Measurements from ENCODE around the gene BRI3BP.

DNA sequence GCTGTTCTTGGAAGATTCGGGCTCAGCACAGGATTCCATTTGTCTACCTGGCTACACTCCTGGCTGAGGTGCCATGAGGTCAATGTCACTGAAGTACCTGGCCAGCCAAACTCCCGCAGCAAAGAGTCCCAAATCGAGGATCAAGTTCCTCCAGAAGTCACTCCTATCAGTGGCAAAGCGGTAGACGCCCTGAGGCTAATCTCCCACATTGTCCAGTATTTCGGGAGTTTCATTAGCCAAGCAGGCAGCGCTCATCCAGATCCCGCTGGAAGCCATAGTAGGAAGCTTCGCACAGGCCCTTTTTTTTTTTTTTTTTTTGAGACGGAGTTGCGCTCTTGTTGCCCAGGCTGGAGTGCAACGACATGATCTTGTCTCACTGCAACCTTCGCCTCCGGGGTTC lies 62.9 kb downstream of the BRI3BP start:
- TF ChIP-seq EZH2phosphoT487 (IDR thresholded peaks at IDR 0.05; ENCODE audit: low read length) (no peak), EZH2 (optimal IDR thresholded peaks at IDR 0.05; ENCODE audit: low read depth, low read length) (no peak)
- TF ChIP-seq, protein P1, sequence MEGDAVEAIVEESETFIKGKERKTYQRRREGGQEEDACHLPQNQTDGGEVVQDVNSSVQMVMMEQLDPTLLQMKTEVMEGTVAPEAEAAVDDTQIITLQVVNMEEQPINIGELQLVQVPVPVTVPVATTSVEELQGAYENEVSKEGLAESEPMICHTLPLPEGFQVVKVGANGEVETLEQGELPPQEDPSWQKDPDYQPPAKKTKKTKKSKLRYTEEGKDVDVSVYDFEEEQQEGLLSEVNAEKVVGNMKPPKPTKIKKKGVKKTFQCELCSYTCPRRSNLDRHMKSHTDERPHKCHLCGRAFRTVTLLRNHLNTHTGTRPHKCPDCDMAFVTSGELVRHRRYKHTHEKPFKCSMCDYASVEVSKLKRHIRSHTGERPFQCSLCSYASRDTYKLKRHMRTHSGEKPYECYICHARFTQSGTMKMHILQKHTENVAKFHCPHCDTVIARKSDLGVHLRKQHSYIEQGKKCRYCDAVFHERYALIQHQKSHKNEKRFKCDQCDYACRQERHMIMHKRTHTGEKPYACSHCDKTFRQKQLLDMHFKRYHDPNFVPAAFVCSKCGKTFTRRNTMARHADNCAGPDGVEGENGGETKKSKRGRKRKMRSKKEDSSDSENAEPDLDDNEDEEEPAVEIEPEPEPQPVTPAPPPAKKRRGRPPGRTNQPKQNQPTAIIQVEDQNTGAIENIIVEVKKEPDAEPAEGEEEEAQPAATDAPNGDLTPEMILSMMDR (IDR thresholded peaks at IDR 0.05; ENCODE audit: low read length): no peak

All from MM.1S (cell line).